ENCODE data around the gene STK35. TPM values are rescaled to one million over a fixed set of nuclear protein-coding genes. Genes with fewer than 3 reads are reported as not detected.

The STK35 gene
- total and polyA plus RNA-seq, 4 donors, result 9.4 to 13.4 (median 12.1) TPM

- Histone ChIP-seq H3K4me3 (ENCODE audit: low read depth, low read length) (no peak overlapping the region), H3K27ac (ENCODE audit: low read depth, low read length) (no peak overlapping the region), H3K4me1 (ENCODE audit: control insufficient read depth, insufficient read depth, low read length) (no peaks in the 10 kb centered on the region)
Measured at GRCh38 chr20:2195614-2196013, 94.0 kb downstream of the STK35 start.

GRCh38 chr20:2197166-2197565 is 95.5 kb downstream of the STK35 start:
- Histone ChIP-seq H3K36me3 (ENCODE audit: control insufficient read depth, insufficient read depth, low read length) (no peaks in the 10 kb centered on the region), H3K4me3 (ENCODE audit: low read depth, low read length) (no peak overlapping the region), H3K9me3 (ENCODE audit: control insufficient read depth, insufficient read depth, low read length) (no peaks in the 10 kb centered on the region), H3K27me3 (ENCODE audit: control insufficient read depth, insufficient read depth, low read length) (no peaks in the 10 kb centered on the region), H3K4me1 (ENCODE audit: control insufficient read depth, insufficient read depth, low read length) (no peaks in the 10 kb centered on the region), H3K27ac (ENCODE audit: low read depth, low read length) (no peak overlapping the region)
- DNase-seq (ENCODE audit: low read depth in 4 of 6, low spot score in 6 of 6), result no peak
- 17% methylated on average over 6 of the region's 7 CpGs for WGBS (ENCODE audit: insufficient coverage)

More at GRCh38 chr20:2195614-2196013, 94.0 kb downstream of the STK35 start:
- Histone ChIP-seq H3K9me3 (ENCODE audit: control insufficient read depth, insufficient read depth, low read length) (no peaks in the 10 kb centered on the region), H3K27me3 (ENCODE audit: control insufficient read depth, insufficient read depth, low read length) (no peaks in the 10 kb centered on the region), H3K36me3 (ENCODE audit: control insufficient read depth, insufficient read depth, low read length) (no peaks in the 10 kb centered on the region)
- 89% methylated on average over 3 of the region's 5 CpGs for WGBS (ENCODE audit: insufficient coverage)
- DNase-seq (ENCODE audit: low read depth in 4 of 6, low spot score in 6 of 6), result no peak

Small RNA genes lying within 50 kb of the gene (small RNA-seq; reads per million reads assigned to genes)
- not detected for gene RPL7P2 (ENCODE audit: low replicate concordance)

Other genes with a start within 250 kb of the STK35 start
- gene SIRPA, start 206.4 kb upstream of the STK35 start, total RNA-seq, result 10 to 100 TPM; 22.1 to 34.3 TPM
- 10 to 100 TPM; 45.2 to 49.7 TPM for gene SIRPA, start 206.4 kb upstream of the STK35 start, polyA plus RNA-seq (ENCODE audit: insufficient read length in 2 of 2)
- gene PDYN, start 107.8 kb upstream of the STK35 start, total RNA-seq, result 10 to 100 TPM in 1 of 2 donors, 1 to 10 TPM in 1; 1.2 to 11.0 TPM
- 1 to 10 TPM; 6.7 to 8.6 TPM for gene PDYN, start 107.8 kb upstream of the STK35 start, polyA plus RNA-seq (ENCODE audit: insufficient read length in 2 of 2)
- gene TGM3, start 194.2 kb downstream of the STK35 start, total RNA-seq, result under 1 TPM; 0.39 to 0.40 TPM
- 1 to 10 TPM in 1 of 2 donors, under 1 TPM in 1; 0.39 to 1.3 TPM for gene TGM3, start 194.2 kb downstream of the STK35 start, polyA plus RNA-seq (ENCODE audit: insufficient read length in 2 of 2)